GM19467 (cell line): ENCODE data around the gene GTF3C5.

Experiments used
- ATAC-seq: cut with Tn5 transposase; IDR thresholded peaks from one replicate; pipeline ENCODE4 v1.9.1; 2021; ENCODE audit warnings: mild to moderate bottlenecking, moderate library complexity; ENCODE audit not compliant: unreplicated experiment

GTF3C5 gene

GRCh38 chr9:133104718-133105460, 74.1 kb downstream of the GTF3C5 start:
- no peak for ATAC-seq

- no peak for ATAC-seq
These were observed 74.6 kb downstream of the GTF3C5 start for GRCh38 chr9:133105461-133105770.

- ATAC-seq, result no peak
These were observed 75.9 kb downstream of the GTF3C5 start for GRCh38 chr9:133106511-133107244.

GRCh38 chr9:133107245-133107722, 76.5 kb downstream of the GTF3C5 start:
- no peak for ATAC-seq
